Inferior parietal cortex (tissue), 1 donor: ENCODE data around the gene MACROD2.
A peak's percentile ranks its signal among the peaks of the same experiment; 100 is the strongest.

Experiments
- DNase-seq: peaks from one replicate; pipeline ENCODE4 v3.0.0-alpha.2; 2016; ENCODE audit errors: extremely low spot score

MACROD2 gene

DNA sequence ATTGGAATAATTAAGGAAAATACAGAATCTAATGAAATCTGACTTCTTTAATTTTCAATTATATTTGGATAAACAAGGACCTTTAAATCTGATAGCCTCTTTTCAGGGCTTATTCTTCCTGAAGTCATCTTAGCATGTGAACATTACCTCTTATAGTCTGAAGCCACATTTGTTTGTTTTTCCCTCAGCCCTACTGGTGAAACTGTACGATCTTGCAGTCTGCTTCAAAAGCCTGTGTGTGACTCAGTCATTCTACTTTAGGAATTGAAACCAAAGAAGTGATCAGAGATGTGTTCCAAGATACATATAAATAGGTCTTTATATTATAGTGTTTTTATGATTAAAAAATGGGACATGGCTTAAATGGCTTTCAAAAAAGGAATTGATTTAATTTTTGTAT, 67.5 kb downstream of the MACROD2 start:
- no peak for DNase-seq

DNA sequence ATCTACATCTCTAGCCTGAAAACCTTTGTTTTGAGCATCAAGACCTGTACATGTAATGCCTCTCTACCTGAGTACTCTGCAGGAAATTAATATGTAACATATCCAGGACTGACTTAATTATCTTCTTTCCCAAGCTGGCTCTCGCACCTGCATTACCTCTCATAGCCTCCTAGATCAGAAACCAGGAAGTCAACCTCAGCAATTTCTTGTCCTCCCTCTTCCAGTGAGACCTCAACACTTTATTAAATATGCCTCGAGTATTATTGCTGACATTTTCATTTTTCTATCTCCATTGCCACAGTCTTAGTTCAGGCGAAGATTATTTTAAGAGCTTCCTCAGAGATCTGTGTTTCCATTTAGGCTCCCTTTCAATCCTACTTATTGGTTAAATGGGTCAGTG, 69.0 kb downstream of the MACROD2 start:
- DNase-seq = no peak

DNA sequence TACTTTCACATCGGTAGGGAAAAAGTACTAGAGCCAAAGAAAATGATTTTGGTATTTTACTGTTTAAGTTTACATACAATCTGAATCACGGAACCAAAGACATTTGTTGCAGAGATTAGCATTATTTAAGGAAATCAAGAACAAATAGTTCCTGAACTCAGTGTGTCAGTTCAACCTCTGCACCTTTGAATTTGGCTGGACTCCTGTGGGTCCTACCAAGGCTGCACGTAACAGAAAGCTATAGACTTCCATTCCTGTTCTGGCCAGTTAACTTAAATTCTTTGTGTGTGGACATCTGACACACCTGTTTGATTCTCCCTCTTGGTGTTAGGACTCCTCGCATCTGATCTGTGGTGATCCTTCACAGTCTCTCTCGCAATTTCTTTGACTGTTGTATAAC, 69.6 kb downstream of the MACROD2 start:
- no peak for DNase-seq

DNA sequence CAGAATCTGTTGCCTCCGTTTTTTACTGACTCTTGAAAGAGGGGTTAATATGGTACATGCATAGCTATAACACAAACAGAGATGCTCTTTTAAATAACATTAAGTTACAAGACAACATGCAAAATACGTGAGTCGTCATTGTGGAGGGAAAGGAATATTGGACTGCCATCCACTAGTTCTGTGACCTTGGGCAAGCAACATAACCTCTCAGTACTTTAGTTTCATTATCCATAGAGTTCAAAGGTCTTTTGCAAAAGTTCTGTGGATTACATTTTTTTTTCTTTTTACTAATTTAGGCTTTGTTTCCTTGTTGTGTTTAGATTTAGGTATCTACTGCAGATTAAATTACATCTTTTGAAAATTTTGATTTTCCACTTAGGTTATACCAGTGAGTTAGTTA, 70.5 kb downstream of the MACROD2 start:
- no peak for DNase-seq

DNA sequence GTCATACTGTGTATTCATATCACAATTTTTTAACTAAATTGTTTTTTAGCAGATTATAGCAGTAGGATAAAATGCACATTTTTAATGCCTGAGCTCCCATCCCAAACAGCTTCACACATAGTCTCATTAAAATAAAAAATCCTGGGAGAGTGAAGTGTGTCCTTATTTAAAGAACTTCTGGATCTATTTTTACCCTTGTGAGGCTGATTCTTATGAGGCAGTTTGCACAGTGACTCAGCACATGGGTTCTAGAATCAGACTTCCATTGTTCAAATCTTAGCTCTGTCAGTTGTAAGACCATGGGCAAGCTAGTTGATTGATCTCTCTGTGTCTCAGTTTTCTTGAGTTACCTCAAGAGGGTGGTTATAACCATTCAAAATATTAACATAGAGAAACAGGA, 72.3 kb downstream of the MACROD2 start:
- peak; percentile 27 for DNase-seq

DNA sequence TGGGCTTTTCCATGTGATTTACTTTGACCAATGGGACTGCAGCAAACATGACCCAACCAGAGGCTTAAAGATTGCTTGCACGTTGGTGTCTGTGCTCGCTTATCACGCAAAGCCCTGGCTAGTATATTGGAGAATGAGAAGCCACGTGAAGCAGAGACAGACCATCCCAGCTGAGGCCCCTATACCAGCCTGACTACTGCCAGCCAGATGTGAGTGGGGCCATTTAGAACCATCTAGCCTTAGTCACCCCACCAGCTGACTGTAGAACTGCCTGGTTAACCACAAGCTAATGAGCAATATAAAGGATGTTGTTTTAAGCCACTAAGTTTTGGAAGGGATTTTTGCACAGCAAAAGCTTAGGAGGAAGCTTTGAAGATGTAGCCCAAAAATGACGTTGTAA, 74.5 kb downstream of the MACROD2 start:
- DNase-seq = no peak

DNA sequence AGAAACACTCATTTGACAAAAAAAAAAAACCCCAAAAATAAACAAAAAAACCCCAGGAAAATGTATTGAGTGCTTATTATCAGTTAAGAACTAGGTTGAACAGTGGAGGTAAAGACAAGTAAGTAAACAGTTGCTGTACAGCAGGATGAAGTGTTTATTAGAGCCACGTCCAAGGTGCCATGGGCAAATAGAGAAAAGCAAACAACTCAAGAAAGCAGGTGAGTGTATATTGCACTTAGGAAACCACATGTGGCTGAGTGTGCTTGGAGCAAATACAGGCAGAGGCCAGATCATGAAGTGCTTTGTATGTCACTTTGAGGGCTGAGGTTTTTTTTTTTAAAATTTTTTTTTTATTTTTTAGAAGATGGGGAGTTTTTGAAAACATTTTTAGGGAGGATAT, 98.3 kb downstream of the MACROD2 start:
- DNase-seq = no peak

DNA sequence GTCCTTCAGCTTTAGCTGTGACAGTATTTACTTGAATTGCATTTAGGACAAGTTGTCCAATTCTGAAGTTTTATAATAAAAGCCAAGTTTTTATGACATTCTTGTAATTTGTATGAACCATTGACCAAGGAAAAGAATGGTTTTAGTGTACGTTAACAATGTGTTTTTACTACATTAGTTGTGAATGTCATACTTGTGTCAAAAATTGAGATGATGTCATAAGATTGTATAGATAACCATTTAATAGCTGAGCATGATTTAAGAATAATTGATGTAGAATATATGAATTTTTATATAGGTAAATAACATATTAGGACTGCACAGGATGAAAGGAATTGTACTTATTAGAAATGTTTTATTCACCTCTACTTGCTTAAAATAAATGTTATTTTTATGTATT, 102.9 kb downstream of the MACROD2 start:
- no peak for DNase-seq

DNA sequence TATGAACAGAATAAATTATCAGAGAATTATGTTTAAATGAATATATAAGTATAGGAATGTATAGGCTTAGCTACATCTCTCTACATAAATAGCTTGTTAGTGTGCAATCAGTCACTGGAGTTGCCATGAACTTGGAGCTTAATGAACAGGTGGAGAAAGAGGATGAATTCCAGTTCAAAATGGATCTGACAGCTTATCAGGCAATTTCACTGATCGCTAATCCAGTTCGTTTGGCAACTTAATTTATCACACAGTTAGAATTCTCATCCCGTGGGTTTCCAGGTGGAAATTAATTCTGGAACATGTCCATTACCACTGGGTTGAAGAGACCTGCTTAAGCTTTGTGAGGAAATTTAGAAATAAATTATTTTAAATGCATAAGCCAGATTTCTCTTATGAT, 118.1 kb downstream of the MACROD2 start:
- no peak for DNase-seq

DNA sequence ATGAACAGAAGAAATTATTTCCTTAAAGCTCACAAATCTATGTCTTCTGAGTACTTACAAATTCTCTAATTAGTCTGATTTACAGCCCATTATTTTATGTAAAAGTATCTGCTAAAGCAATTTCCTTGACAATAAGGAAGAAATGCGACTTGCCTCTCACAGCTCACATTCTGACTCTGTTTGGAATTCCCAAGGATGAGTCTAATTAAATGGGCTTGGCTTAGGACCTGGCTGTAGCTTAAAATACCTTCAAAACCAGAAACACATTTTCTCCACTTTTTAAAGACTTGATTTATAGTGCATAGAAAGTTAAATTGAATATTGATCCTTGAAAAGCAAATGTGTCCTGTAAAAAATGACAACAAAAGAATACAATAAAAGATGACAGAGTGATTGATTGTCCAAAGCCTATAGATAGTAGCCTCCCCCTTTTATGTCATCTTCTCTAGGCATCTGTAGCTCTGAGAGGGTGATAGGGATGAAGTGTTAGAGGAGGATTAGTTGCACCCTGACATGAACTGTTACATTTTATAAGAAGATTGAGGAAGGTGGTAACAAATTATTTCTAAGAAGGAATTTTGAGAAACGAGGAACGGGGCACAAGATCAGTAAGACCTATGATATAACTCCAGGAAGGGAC, 118.9 kb downstream of the MACROD2 start:
- no peak for DNase-seq

DNA sequence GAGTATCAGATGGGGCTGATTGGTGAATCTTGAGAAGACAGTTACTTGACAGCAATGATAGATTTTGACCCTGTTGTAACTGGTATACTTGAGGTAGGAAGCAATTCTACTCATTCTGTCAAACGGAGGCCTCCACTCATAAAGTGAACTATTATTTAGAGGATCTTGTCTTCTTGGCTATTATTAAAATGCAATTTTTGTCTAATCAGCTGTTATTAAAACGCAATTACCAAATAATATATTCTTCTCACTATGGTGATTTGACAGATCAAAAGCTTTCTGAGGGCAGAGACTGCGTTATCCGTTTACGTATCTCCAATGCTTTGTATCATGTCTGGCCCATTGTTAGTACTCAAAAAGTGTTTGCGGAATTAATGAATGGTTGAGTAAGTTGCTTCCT, 120.7 kb downstream of the MACROD2 start:
- DNase-seq = no peak

DNA sequence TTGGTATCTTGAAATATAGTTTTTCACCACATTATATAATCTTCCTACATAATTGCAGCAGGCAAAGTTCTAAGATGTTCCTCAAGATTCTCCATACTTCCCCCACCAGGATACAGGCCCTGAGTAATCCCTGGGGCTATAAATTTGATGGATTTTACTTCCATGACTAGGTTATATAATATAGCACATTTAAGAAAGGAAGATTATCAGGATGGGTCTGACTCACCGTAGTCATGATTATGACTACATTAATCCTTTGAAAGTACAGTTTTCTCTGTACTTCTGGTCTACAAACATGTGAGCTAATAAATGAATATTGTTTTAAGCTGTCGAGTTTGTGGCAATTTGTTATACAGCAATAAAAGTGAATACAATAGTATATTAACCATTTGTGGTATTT, 122.5 kb downstream of the MACROD2 start:
- no peak for DNase-seq

DNA sequence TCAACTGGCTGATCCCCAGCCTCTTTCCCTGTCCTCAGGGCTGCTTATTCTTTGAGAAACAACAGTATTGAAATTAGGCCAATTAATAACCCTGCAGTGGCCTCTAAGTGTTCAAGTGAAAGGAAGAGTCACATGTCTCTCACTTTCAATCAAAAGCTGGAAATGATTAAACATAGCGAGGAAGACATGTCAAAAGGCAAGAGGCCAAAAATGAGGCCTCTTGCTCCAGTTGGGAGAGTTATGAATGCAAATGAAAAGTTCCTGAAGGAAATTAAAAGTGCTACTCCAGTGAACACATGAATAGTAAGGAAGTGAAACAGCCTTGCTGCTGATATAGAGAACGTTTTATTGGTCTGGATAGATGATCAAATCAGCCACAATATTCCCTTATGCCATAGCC, 131.5 kb downstream of the MACROD2 start:
- DNase-seq = no peak

DNA sequence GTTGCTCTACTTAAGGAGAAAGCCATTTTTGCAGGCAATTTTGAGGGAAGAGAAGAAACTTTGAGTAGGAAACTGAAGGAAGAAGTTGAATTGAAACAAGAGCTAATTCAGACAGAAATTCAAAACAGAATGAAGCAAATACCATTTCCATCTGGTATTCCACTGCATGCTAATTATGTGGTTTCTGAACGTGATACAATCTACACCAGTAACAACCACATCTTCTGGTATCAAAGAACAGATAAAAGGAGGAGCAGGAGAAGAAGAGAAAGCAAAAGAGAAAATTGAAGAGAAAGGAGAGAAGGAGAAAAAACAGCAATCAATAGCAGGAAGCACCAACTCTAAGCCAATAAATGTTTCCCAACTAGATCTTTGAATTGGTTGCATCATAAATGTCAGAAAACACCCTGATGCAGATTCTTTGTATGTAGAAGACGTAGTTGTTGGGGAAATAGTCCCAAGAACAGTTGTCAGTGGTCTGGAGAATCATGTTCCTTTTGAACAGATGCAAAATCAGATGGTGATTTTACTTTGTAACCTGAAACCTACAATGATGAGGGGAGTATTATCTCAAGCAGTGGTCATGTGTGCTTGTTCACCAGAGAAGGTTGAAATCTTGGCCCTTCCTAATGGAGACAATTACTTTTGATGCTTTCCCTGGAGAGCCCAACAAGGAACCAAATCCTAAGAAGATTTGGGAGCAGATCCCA, 132.4 kb downstream of the MACROD2 start:
- DNase-seq = no peak

DNA sequence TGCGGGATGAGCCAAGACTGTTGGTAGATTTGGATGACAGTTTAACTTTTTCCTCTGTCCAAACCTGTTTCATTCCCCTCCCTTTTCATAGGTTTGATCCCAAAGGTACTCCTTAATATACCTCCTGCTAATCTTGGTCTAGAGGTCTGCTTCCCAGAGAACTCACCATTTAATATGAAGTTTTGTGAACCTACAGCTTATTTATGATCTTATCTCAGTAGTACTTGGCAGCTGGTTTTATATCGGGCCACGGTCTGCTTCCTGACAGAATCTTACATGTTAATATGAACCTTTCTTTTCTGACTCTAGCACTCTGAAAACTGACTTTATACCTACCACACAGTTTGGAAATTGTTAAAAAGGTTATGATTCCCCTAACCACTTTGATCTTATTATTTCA, 138.7 kb downstream of the MACROD2 start:
- DNase-seq = no peak

DNA sequence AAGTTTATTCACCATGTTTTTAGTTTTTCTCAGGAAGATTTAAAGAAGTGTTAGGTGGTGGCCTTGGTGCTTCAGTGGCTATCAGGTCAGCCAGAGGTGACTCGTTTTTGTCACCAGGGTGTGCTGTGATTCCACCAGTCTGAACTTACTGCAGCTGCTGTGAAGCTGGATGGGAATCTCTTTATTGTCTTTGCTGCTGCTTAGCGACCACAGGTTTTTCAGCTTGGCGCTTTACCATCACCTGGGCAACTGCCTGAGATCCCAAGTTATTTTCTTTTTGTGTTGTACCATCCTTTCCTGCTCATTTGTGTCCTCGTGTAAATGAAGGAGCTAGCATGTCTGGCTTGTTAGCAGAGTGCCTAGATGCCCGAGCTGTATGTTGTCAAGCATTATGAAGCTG, 146.9 kb downstream of the MACROD2 start:
- DNase-seq = peak; percentile 59

DNA sequence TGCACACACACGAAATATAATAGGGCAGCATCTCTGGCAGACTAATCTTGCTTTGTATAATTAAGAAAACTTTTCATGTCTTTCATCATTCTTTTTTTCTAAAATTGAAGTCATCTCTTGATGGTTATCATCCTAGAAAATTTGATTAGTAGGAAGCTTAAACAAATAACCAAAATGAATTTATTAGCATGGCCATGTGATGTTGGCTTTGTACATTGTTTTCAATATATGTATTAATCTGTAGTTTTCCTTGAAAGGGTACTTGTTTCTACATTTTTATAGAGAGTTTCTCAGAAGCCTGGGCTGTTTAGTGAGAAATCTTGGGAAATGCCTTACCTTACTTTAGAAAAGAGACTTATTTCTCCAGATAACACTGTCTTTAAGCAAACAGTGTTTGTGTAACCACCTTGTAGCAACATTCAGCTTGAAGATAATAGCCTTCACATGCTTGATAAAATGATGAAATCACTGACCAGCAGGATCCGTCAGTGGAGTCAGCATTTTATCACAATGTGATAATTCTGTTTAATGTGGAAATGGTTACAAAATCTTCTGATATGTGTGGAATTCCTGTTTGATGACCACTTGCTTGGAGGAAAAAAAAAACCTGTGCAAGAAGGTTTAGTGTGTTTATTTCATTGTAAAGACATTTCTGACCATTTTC, 147.8 kb downstream of the MACROD2 start:
- no peak for DNase-seq

DNA sequence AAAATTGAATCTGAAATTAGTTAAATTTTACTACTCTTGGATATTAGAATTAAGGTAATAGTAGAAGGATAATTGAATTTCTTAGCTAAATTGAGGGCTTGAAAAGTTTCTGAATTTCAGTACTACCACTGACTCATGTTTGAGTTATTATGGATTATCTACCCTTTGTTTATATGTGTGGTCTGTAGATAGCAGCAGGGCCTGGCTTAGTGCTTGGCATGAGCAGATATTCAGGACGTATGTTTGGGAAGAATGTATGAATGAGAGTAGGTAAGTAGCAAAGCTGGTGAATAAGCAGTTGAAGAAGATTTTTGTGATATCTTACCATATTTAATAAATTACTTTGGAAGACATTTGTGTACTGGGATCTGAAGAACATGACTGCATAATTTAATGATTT, 152.7 kb downstream of the MACROD2 start:
- no peak for DNase-seq

DNA sequence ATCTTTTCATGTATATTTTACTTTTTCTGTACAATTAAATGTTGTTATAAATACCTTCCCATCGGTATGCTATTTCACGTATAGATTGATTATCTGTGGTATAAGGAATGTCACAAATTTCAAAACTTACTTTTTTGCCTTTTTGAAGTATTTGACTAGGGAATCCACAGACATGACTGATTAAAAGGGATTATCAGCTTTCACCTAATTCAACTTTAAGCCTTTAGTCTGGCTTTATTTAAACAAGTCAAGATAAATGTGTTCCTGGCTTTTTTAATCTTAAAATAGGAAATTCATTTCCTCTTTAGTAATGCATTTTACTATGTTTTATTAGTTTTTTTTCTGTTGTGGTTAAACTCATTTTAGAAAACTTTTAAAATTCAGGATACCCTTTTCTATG, 160.0 kb downstream of the MACROD2 start:
- no peak for DNase-seq

DNA sequence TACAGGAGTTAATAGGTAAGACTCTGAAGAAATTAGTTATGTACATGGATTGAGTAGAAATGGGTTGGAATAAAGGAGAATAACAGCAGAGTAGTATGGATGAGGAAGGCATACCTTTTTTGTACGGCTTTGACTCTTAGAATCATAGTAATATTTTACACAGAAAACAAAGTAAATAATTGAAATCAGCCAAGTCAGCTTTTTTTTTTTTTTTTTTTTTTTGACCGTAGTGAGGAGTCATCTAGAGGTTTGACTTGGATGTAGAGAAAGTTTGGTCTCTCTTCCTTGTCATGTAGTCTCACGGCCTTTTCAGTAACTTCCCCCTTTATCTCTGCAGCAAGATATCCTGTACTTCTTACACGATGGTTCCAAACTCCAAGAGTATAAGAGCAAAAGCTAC, 183.2 kb downstream of the MACROD2 start:
- DNase-seq = no peak

DNA sequence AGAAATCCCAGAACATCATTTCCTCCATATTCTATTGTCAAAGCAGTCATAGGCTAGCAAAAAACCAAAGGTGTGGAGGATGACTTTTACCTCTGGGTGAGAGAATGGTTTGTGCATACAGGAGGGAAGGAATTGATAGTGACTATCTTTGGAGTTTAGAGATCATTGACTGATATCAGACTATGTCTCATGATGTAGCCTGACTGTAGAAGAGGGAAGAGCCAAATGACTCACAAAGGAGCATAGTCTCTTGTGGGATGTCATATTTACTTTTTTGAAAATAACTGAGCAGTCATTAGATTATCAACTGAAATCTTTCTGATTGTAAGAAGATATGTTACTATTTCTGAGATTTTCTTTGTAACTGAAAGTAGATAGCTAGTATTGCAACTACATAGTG, 183.6 kb downstream of the MACROD2 start:
- no peak for DNase-seq

DNA sequence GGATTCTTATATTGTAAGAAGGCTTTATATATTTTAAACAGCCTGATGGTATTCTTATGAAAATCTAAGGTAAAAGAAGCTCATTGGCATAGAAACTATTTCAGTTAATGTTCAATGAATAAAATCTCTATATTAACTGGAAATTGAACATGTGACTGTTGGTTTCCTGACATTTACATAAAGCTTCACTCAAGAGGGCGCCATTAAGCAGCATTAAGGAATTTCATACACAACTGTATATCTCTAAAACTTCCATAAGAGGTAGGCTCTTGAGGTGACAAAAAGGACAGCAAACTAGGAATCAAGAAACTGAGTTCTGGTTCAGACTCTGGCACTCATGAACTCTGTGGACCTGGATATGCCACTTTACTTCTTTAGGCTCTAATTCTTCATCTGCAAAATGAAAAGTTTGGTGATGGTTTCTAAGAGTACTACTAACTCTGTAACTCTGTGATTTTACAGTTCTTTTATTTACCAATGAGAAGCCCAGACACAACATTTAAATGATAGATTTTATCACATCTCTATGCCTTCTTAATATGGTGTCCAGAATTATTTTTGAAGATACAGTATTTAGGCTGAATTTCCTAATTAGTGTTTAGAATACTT, 194.6 kb downstream of the MACROD2 start:
- no peak for DNase-seq

DNA sequence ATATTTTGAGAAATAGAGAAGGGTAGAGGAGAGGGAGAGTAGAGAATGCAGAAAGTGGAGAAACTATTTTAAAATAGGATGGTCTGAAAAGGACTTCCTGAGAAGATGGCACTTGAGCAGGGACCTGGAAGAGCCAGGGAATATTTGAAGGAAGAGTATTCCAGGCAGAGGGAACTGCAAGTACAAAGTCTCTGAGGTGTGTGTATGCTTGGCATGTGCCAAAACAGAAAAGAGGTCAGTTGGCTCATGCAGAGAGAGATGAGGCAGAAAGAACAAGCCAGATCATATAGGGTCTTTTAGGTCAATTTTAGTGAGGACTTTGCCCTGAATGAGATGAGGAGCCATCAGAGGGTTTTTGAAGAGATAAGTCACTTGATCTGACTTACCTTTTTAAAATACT, 196.2 kb downstream of the MACROD2 start:
- DNase-seq = no peak
